Keratinocyte (primary cell): ENCODE data around the gene GOLGA6D.

Experiments
- CTCF ChIP-seq, 3 experiments: IDR thresholded peaks in 1 of 3; conservative IDR thresholded peaks in 1 of 3; optimal IDR thresholded peaks in 1 of 3; 2 replicates in 2 of 3; 3 replicates in 1 of 3; pipeline versions ENCODE3 to v1.5.1; 2011; ENCODE audit warnings: low read length in 3 of 3, mild to moderate bottlenecking in 3 of 3, moderate library complexity in 2 of 3, control low read depth in 1 of 3, inconsistent platforms in 1 of 3; ENCODE audit not compliant: insufficient read depth in 2 of 3; ENCODE audit errors: extremely low read depth in 1 of 3
- EZH2 ChIP-seq: IDR thresholded peaks from one replicate; pipeline ENCODE4 v1.6.1; 2012; ENCODE audit warnings: inconsistent platforms, mild to moderate bottlenecking, low read length, moderate library complexity

GRCh38 chr15:75327491-75327890 lies 44.9 kb downstream of the GOLGA6D start:
- no peak for TF ChIP-seq CTCF (optimal IDR thresholded peaks at IDR 0.05 in 1 of 3, IDR thresholded peaks at IDR 0.05 in 1 of 3, conservative IDR thresholded peaks at IDR 0.05 in 1 of 3; ENCODE audit: extremely low read depth in 1 of 3, insufficient read depth in 2 of 3, low read length in 3 of 3)
- no peak for TF ChIP-seq EZH2
